Measurements from ENCODE around the gene FBXL4. TPM values are rescaled to one million over a fixed set of nuclear protein-coding genes. Genes with fewer than 3 reads are reported as not detected.

Gene FBXL4
- total RNA-seq, 2 experiments from 2014 or later, result 12.5 to 15.4 TPM

- Mint-ChIP-seq H3K27me3 (peaks cover 78% of the 10 kb centered on the region), H3K9me3 (no peaks in the 10 kb centered on the region), H3K4me1 (peaks cover 23% of the 10 kb centered on the region), H3K4me3 (peak overlapping the region; percentile 7), H3K36me3 (peaks cover 1% of the 10 kb centered on the region), H3K27ac (no peak overlapping the region)
- POLR2A ChIA-PET, result no interaction called here
- DNase-seq, result no peak
- ATAC-seq (ENCODE audit: low read depth), result no peak
These were observed 111.5 kb downstream of the FBXL4 start for GRCh38 chr6:98836025-98836961.

- POLR2A ChIA-PET, result no interaction called here
- no peak overlapping the region for H3K27ac Mint-ChIP-seq
- peak overlapping the region; percentile 7 for H3K4me3 Mint-ChIP-seq
These were observed 112.4 kb downstream of the FBXL4 start for GRCh38 chr6:98835149-98836024.

GRCh38 chr6:98834060-98835031 lies 113.4 kb downstream of the FBXL4 start, which contains the start of gene POU3F2:
POU3F2 (plus strand) TSS chr6:98834574; CDS start chr6:98834874, 300 bp downstream.
- DNase-seq (peak; percentile 55), ATAC-seq (ENCODE audit: low read depth) (peak; percentile 72)
- peaks cover 1% of the 10 kb centered on the region for H3K36me3 Mint-ChIP-seq
- peaks cover 25% of the 10 kb centered on the region for H3K4me1 Mint-ChIP-seq
- H3K27me3 Mint-ChIP-seq, result peaks cover 77% of the 10 kb centered on the region
- H3K27ac Mint-ChIP-seq, result peak within 1 kb of the TSS; percentile 42
- H3K4me3 Mint-ChIP-seq, result peak within 1 kb of the TSS; percentile 84
- POLR2A ChIA-PET, result no interaction called here
- H3K9me3 Mint-ChIP-seq, result no peaks in the 10 kb centered on the region

More at GRCh38 chr6:98835149-98836024, 112.4 kb downstream of the FBXL4 start:
- peaks cover 1% of the 10 kb centered on the region for H3K36me3 Mint-ChIP-seq
- no peaks in the 10 kb centered on the region for H3K9me3 Mint-ChIP-seq
- peaks cover 25% of the 10 kb centered on the region for H3K4me1 Mint-ChIP-seq
- ATAC-seq (ENCODE audit: low read depth) (no peak), DNase-seq (peak; percentile 49)
- peaks cover 81% of the 10 kb centered on the region for H3K27me3 Mint-ChIP-seq

- Mint-ChIP-seq H3K4me3 (peak overlapping the region; percentile 84), H3K27ac (peak overlapping the region; percentile 42), H3K9me3 (no peaks in the 10 kb centered on the region), H3K36me3 (peaks cover 1% of the 10 kb centered on the region), H3K4me1 (peaks cover 25% of the 10 kb centered on the region), H3K27me3 (peaks cover 81% of the 10 kb centered on the region)
- ATAC-seq (ENCODE audit: low read depth), result no peak
- POLR2A ChIA-PET, result no interaction called here
- peak; percentile 44 for DNase-seq
These were observed 114.3 kb downstream of the FBXL4 start for GRCh38 chr6:98833307-98834059.

GRCh38 chr6:98833057-98833306 lies 114.8 kb downstream of the FBXL4 start:
- peak overlapping the region; percentile 84 for H3K4me3 Mint-ChIP-seq
- ATAC-seq (ENCODE audit: low read depth) (no peak), DNase-seq (peak; percentile 60)
- POLR2A ChIA-PET, result no interaction called here
- H3K4me1 Mint-ChIP-seq, result peaks cover 26% of the 10 kb centered on the region
- peaks cover 81% of the 10 kb centered on the region for H3K27me3 Mint-ChIP-seq
- peaks cover 1% of the 10 kb centered on the region for H3K36me3 Mint-ChIP-seq
- H3K27ac Mint-ChIP-seq, result no peak overlapping the region
- H3K9me3 Mint-ChIP-seq, result no peaks in the 10 kb centered on the region

GRCh38 chr6:98832284-98833056 lies 115.3 kb downstream of the FBXL4 start:
- peaks cover 1% of the 10 kb centered on the region for H3K36me3 Mint-ChIP-seq
- peak overlapping the region; percentile 84 for H3K4me3 Mint-ChIP-seq
- ATAC-seq (ENCODE audit: low read depth) (no peak), DNase-seq (peak; percentile 38)
- no peaks in the 10 kb centered on the region for H3K9me3 Mint-ChIP-seq
- H3K4me1 Mint-ChIP-seq, result peaks cover 26% of the 10 kb centered on the region
- peak overlapping the region; percentile 32 for H3K27ac Mint-ChIP-seq
- POLR2A ChIA-PET, result no interaction called here
- H3K27me3 Mint-ChIP-seq, result peaks cover 82% of the 10 kb centered on the region

- H3K27ac Mint-ChIP-seq, result no peak overlapping the region
- H3K36me3 Mint-ChIP-seq, result peaks cover 1% of the 10 kb centered on the region
- DNase-seq (no peak), ATAC-seq (ENCODE audit: low read depth) (no peak)
- peak overlapping the region; percentile 19 for H3K4me3 Mint-ChIP-seq
- POLR2A ChIA-PET, result no interaction called here
- peaks cover 25% of the 10 kb centered on the region for H3K4me1 Mint-ChIP-seq
- peaks cover 82% of the 10 kb centered on the region for H3K27me3 Mint-ChIP-seq
- no peaks in the 10 kb centered on the region for H3K9me3 Mint-ChIP-seq
These were observed 115.8 kb downstream of the FBXL4 start for GRCh38 chr6:98831959-98832283.

GRCh38 chr6:98831057-98831958 lies 116.4 kb downstream of the FBXL4 start:
- Mint-ChIP-seq H3K27ac (peak overlapping the region; percentile 65), H3K9me3 (no peaks in the 10 kb centered on the region), H3K4me1 (peaks cover 24% of the 10 kb centered on the region), H3K27me3 (peaks cover 82% of the 10 kb centered on the region), H3K36me3 (peaks cover 1% of the 10 kb centered on the region), H3K4me3 (peak overlapping the region; percentile 56)
- ATAC-seq (ENCODE audit: low read depth) (no peak), DNase-seq (peak; percentile 42)
- POLR2A ChIA-PET, result no interaction called here

- Mint-ChIP-seq H3K27ac (peak overlapping the region; percentile 56), H3K4me1 (peaks cover 21% of the 10 kb centered on the region), H3K9me3 (no peaks in the 10 kb centered on the region), H3K36me3 (no peaks in the 10 kb centered on the region), H3K27me3 (peaks cover 85% of the 10 kb centered on the region), H3K4me3 (no peak overlapping the region)
- DNase-seq (no peak), ATAC-seq (ENCODE audit: low read depth) (no peak)
- POLR2A ChIA-PET, result no interaction called here
These were observed 117.6 kb downstream of the FBXL4 start for GRCh38 chr6:98830146-98830545.

GRCh38 chr6:98828941-98829411 lies 118.8 kb downstream of the FBXL4 start:
- H3K4me3 Mint-ChIP-seq, result no peak overlapping the region
- POLR2A ChIA-PET, result no interaction called here
- H3K27ac Mint-ChIP-seq, result no peak overlapping the region
- H3K4me1 Mint-ChIP-seq, result peaks cover 24% of the 10 kb centered on the region
- no peak for ATAC-seq (ENCODE audit: low read depth)
- H3K36me3 Mint-ChIP-seq, result no peaks in the 10 kb centered on the region
- DNase-seq, result no peak
- peaks cover 89% of the 10 kb centered on the region for H3K27me3 Mint-ChIP-seq
- H3K9me3 Mint-ChIP-seq, result no peaks in the 10 kb centered on the region

- Mint-ChIP-seq H3K4me3 (no peak overlapping the region), H3K36me3 (no peaks in the 10 kb centered on the region), H3K4me1 (peaks cover 23% of the 10 kb centered on the region), H3K27me3 (peaks cover 89% of the 10 kb centered on the region), H3K9me3 (no peaks in the 10 kb centered on the region), H3K27ac (no peak overlapping the region)
- POLR2A ChIA-PET, result no interaction called here
- ATAC-seq (ENCODE audit: low read depth) (no peak), DNase-seq (no peak)
These were observed 119.4 kb downstream of the FBXL4 start for GRCh38 chr6:98828211-98828788.

All from activated naive CD8-positive, alpha-beta T cell treated with anti-CD3 and anti-CD28 coated beads, Interleukin-2, amount 10 ng/mL, durations not matched to agents 7 days and 5 days (primary cell).